ENCODE results near the gene SNTG2. TPM values are rescaled to one million over a fixed set of nuclear protein-coding genes. Genes with fewer than 3 reads are reported as not detected.

SNTG2 gene
- total RNA-seq, 1 donor from 2014 or later, result 0.47 TPM

DNA sequence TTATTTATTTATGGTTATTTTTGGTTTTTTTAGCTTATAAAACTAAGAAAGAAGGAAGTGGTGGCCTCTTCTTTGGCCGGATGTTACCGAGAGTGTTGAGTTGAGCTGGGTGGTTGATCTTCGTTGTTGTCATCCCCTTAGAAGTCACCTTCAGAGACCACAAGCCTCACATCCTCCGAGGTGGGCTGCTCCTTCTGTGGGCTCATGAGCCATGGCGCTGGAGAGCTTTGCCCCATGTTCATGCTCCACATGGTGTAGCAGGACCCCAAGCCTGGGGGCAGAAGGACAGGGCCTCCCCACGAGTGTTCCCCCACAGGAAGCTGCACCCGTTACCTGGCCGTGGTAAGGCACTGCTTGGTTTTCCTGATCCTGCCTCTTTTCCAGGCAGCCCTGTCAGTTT lies 23.4 kb downstream of the SNTG2 start:
- Histone ChIP-seq H3K4me1 (peaks cover 10% of the 10 kb centered on the region), H3K4me3 (no peak overlapping the region), H3K27ac (replicated peaks) (no peak overlapping the region), H3K27me3 (ENCODE audit: low read depth) (peaks cover 44% of the 10 kb centered on the region), H3K9me3 (replicated peaks) (peaks cover 10% of the 10 kb centered on the region), H3K36me3 (no peaks in the 10 kb centered on the region)
- intact Hi-C loops (cut with micrococcal nuclease), result no loop called here
- TF ChIP-seq, protein P1, sequence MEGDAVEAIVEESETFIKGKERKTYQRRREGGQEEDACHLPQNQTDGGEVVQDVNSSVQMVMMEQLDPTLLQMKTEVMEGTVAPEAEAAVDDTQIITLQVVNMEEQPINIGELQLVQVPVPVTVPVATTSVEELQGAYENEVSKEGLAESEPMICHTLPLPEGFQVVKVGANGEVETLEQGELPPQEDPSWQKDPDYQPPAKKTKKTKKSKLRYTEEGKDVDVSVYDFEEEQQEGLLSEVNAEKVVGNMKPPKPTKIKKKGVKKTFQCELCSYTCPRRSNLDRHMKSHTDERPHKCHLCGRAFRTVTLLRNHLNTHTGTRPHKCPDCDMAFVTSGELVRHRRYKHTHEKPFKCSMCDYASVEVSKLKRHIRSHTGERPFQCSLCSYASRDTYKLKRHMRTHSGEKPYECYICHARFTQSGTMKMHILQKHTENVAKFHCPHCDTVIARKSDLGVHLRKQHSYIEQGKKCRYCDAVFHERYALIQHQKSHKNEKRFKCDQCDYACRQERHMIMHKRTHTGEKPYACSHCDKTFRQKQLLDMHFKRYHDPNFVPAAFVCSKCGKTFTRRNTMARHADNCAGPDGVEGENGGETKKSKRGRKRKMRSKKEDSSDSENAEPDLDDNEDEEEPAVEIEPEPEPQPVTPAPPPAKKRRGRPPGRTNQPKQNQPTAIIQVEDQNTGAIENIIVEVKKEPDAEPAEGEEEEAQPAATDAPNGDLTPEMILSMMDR (IDR thresholded peaks at IDR 0.05; ENCODE audit: borderline replicate concordance), result no peak
- DNase-seq, result no peak

DNA sequence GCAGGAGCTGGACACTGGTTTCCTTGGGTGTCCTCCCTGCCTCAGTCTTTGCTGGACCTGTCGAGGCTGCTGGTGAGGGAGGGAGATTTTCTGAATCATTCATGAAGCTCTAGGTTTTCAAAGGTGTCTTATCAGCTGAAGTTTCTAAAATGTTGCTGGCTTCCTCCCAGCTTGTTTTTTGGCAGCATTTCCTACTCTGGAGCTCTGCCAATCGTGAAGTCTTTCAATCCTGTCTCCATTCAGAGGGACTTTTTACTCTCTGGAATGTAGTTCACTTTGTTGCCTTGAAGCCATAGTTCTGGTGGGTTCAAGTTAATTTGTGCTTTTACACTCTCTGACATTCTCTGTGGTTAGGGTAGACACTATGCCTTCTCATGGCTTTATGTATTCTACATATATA lies 23.9 kb downstream of the SNTG2 start:
- no peak overlapping the region for H3K27ac ChIP-seq (replicated peaks)
- TF ChIP-seq, protein P1 (IDR thresholded peaks at IDR 0.05; ENCODE audit: borderline replicate concordance), result no peak
- H3K9me3 ChIP-seq (replicated peaks), result peaks cover 5% of the 10 kb centered on the region
- intact Hi-C loops (cut with micrococcal nuclease), result no loop called here
- no peaks in the 10 kb centered on the region for H3K36me3 ChIP-seq
- H3K27me3 ChIP-seq (ENCODE audit: low read depth), result peaks cover 44% of the 10 kb centered on the region
- H3K4me3 ChIP-seq, result no peak overlapping the region
- no peak for DNase-seq
- H3K4me1 ChIP-seq, result peaks cover 10% of the 10 kb centered on the region

DNA sequence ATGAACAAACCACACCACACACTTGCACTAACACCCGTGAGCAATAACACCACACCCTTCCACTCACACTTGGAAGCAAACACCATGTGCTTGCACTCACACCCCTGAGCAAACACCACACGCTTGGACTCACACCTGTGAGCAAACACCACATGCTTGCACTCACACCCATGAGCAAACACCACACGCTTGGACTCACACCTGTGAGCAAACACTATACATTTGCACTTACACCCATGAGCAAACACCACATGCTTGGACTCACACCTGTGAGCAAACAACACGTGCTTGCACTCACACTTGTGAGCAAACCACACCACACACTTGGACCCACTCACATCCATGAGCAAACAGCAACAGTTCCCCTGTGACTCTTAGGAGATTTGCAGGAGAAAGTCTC lies 24.4 kb downstream of the SNTG2 start:
- Histone ChIP-seq H3K4me3 (no peak overlapping the region), H3K4me1 (peaks cover 10% of the 10 kb centered on the region), H3K9me3 (replicated peaks) (no peaks in the 10 kb centered on the region), H3K27ac (replicated peaks) (no peak overlapping the region), H3K27me3 (ENCODE audit: low read depth) (peaks cover 46% of the 10 kb centered on the region), H3K36me3 (no peaks in the 10 kb centered on the region)
- TF ChIP-seq, protein P1 (IDR thresholded peaks at IDR 0.05; ENCODE audit: borderline replicate concordance), result no peak
- intact Hi-C loops (cut with micrococcal nuclease), result no loop called here
- DNase-seq, result no peak

DNA sequence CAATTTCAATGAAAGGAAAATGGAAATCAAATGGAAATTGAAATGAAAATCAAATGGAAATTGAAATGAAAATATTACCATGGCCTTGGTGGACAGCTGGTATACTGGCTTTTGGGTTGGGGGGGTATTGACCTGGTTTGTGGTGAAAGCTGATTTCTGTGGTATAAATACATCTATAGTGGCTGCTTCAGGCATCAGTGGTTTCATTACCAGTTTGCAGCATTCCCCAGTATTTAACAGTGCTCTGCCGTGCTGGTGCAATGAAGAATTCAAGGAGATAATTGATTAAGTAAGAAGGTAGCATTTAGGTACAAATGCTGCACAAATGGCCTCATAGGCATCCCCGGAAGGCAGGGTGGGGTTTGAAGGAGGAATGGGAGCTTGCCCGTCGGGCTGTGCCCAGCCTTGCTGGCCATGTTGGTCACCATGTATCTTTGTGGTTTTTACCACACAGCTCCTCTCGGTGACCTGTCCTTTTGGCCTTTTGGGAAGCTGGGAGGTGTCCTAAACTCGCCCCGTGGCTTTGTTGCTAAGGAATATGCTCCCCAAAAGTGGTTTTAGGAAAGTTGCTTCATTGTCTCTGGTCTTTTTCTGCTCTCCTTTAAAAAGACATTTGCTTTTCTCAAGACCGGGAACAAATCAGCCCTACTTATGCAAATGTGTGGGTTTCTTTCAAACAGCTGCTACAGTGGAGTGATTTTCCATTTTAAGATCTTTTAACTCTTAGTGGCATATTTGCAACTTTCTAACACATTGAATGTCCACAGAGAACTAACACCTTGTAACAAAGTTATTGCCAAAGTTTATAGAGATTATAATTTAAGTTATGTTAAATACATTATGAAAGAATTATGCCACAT lies 28.6 kb downstream of the SNTG2 start:
- TF ChIP-seq, protein P1 (IDR thresholded peaks at IDR 0.05; ENCODE audit: borderline replicate concordance), result no peak
- intact Hi-C loops (cut with micrococcal nuclease), result no loop called here
- Histone ChIP-seq H3K36me3 (no peaks in the 10 kb centered on the region), H3K4me1 (peaks cover 7% of the 10 kb centered on the region), H3K27ac (replicated peaks) (no peak overlapping the region), H3K9me3 (replicated peaks) (no peaks in the 10 kb centered on the region), H3K27me3 (ENCODE audit: low read depth) (peaks cover 37% of the 10 kb centered on the region), H3K4me3 (no peak overlapping the region)
- DNase-seq, result no peak

DNA sequence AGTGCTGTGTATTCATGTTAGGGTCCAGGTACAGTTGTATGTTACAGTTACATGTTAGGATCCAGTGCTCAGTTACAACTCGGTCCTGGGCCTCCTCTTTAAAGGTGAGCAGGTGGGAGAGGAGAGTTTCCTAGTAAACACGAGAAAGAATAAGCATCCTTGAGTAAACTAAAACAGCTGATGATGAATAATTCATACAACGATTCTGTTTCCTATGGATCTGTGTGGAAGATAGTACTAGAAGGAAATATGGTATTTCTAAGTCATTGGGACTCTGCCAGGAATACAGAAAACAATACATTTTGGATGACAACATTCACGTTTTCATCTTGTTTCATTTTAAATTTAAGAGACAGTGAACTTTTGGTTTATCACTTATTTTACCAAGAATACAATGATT lies 29.5 kb downstream of the SNTG2 start:
- Histone ChIP-seq H3K27me3 (ENCODE audit: low read depth) (peaks cover 36% of the 10 kb centered on the region), H3K4me3 (no peak overlapping the region), H3K36me3 (no peaks in the 10 kb centered on the region), H3K27ac (replicated peaks) (no peak overlapping the region), H3K9me3 (replicated peaks) (no peaks in the 10 kb centered on the region), H3K4me1 (no peaks in the 10 kb centered on the region)
- DNase-seq, result no peak
- TF ChIP-seq, protein P1 (IDR thresholded peaks at IDR 0.05; ENCODE audit: borderline replicate concordance), result no peak
- intact Hi-C loops (cut with micrococcal nuclease), result no loop called here

Data from left ventricle myocardium inferior (tissue), 1 donor.